Stimulated activated CD8-positive, alpha-beta memory T cell treated with anti-CD3 and anti-CD28 coated beads, Interleukin-2, amount 100 ng/mL, for 48 hours (primary cell): ENCODE results near the gene TTC28.

Source experiments
- DNase-seq, 2 donors: peaks; one replicate each; pipeline ENCODE4 v3.0.0-alpha.2; 2020; ENCODE audit warnings: low read depth in 2 of 2

TTC28 gene

DNA sequence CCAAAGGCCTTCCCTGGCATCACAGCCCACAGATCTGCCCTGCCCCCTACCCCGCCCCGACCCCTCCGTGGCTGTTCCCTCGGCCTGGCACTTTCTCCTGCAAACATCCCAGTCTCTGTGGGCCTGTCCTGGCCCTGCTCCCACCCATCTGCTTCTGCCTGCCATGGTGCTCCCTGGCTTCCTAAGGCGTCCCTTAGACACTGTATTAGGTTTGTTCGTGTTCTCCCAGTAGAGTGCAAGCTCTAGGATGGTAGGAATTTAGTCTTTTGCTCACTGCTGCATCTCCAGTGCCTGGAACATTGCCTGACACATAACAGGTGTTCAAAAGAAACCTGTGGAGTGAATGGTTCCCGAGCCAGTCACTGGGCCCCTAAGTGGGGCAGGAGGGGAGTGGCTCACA lies 690.9 kb downstream of the TTC28 start:
- DNase-seq = no peak

DNA sequence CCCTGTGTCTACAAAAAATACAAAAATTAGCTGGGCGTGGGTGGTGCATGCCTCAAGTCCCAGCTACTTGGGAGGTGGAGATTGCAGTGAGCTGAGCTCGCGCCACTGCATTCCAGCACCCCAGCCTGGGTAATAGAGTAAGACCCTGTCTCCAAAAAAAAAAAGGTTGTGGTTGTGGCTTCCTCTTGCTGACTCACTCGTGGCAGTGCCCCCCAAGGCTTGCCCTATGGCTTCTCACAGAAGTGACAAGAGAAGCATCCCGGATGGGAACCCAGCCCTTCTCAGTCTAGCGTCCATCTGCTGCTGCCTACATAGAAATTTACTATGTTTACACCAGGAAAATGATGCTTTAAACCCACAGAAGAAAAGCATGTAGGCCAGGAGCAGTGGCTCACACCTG lies 692.1 kb downstream of the TTC28 start:
- DNase-seq = no peak

DNA sequence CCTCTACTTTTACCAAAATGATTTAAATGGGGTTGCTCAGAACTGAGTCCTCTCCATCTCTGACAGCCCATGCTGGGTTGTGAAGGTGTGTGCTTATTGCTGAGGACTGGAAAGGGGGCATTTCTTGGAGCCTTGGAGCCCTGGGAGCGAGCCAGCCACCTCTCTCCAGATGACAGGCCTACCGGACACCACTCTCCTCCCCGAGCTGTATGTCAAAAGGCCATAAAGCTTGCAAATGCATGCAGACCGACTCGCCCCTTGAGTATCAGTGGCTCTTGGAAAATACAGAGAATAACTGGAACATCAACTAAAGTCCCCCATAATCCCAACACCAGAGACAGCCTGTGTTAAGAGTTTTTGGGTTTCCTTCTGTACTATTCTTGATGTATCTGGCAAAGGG lies 692.7 kb downstream of the TTC28 start:
- DNase-seq = no peak

DNA sequence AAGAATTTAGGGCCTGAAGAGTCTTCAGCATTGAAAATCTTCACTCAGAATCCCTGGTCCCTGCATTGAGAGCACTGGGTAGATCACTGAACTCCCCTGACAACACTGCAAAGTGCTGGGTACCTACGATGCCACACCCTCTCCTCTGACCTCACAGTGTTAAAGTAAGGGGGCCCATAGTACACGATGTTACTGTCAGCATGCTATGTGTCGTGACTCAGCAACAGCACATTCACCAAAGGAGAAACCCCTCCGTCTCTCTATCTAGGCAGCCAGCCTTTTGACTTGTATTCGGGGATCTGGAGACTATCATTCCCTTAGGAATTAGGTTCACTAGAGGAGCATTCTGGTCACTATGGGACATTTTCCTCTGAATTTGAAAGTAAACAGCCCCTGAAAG lies 693.2 kb downstream of the TTC28 start:
- DNase-seq = no peak

DNA sequence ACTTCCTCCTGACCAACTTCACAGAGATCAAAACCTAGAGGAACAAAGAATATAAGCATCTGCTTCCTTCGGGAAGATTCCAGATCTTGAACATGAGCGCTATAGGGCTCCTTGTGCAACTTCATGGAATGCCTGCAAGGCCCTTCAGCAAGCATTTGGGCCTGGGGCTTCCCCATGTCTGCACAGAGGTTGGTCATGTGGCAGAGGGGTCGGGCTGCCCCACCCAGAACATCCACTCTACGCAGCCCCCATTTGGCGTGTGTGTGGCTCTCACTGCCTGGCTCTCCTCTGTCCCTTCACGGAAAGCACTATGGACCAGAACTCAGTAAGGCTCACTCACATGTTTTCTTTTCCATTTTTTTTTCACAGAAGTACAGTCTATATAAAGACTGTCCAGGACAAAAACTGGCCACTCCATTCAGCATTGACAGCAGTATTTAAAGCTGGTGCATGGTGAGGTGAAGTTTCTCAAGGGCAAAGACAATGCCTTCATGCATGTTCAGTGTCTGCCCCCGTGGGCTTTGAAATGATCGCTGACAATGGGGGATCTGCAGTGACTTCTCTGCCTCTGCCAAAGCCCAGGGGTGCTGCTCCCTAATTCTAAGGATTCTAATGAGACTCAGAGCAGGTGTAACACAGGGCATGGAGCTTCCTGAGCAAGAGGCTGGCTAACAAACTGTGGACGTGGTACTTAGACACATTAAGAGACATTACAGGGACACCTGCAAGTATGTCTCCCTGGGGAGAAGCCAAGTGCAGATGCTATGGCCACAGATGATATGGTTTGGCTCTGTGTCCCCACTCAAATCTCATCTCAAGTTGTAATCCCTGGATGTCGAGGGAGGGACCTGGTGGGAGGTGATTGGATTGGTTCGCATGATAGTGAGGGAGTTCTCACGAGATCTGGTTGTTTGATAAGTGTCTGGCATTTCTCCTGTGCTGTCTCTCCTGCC lies 694.0 kb downstream of the TTC28 start:
- DNase-seq = no peak

DNA sequence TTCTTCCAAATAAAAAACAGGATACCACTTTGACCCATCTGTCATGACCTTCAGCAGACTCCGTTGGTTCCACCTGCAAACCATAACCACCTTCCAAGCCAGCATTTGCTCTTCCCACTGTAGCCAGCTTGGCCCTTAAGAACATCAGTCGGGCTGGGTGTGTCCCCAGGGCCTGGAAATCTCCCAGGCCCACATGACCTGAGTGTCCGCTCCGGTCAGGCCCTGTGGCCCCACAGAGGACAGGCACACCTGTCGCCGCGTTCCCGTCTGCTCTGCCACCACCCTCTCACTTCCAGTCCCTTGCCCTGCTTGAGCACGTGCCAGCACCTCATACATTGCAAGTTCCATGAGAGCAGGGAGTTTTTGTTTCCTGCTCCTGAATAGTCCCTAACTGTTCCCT lies 694.9 kb downstream of the TTC28 start:
- DNase-seq = no peak

DNA sequence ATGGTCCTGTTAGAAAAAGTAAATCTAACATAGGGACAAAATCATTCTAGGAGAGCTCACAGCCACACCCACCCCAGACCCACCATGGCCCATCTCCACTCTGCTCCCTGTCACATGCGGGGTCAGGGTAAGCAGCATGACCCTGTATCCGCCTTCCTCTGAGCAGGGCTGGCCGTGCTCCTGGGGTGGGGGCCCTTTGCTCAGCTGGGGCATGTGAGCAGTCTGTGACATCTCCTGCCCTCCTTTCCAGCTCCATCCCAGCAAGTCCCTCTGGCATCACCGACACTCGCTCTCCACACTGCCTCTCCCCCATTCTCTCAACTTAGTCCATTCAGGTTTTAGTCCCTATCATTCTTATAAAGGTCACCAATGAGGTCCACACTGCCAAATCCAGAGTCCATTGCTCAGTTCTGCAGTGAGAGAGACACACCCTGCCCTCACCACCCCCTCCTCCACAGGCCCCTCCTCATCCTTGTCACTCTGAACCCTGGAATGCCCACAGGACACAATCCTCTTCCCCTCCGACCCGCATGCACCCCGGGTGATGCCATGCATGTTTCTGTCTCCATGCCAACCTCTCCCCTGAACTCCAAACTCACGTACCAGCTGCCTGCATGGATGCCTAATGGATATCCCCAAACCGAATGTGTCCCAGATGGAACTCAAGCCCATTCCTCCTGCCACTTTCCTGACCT lies 695.5 kb downstream of the TTC28 start:
- no peak for DNase-seq

DNA sequence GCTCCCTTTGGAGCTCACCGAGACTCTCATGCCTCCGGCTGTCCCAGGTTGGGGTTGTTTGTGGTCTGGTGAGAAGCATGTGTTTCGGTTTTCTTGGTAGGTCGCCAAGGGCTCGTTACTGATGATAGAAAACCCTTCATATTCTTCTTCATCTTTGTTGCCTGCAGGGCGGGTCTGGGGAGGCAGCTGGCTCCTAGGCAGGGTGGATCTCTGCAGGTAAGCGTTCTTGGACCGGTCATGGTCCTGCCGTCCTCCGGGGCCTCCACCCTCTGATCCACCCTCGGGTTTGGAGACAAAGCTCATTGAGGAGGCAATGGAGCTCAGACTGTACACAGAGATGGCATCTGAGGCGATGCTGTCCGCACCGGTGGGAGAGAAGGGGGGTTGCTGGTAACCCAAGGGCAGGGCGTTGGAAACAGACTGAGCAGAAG lies 696.3 kb downstream of the TTC28 start:
- no peak for DNase-seq

DNA sequence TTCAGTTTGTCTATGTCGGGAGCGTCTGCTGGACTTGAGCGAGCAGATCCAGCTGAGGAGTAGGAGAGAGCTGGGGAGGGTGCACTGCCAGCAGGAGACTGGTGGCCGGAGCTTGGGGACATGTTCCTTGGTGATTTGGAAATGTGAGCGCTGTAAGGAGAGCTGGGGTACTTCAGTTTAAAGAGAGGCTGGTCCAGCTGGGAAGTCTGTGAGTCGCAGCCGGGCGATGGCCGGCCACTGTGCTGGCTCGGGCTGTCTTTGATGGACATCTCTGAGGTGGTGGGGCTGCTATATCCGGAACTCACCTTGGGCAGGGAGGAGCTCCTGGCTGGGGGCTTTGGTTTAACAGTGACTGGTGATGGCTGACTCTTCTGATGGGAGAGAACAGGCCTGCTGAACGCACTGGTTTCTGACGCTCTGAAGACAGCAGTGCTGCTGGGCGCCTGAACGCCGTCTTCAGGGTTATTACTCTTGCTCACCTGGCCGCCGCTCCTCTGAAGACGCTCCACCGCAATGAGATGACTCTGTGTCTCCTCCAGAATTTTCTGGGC lies 696.9 kb downstream of the TTC28 start:
- DNase-seq = no peak

DNA sequence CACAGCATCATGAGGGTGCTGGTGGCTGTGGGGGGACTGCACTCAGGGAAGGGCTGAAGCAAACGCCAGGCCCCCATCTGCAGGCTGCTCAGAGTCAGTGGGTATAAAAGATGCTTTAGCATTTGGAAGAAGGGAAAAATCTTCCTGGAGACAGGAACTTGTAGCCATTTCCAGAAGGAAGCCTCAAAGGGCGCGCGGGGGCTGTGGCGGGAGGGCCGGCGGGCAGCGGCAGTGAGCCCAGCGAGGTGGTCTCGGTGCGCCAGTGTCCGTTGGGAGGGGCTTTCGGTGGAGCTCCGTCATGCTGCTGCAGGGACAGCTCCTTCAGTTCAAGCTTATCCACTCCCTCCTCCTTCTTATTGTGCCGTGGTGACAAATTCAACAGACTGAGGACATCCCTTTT lies 697.5 kb downstream of the TTC28 start:
- DNase-seq = no peak

DNA sequence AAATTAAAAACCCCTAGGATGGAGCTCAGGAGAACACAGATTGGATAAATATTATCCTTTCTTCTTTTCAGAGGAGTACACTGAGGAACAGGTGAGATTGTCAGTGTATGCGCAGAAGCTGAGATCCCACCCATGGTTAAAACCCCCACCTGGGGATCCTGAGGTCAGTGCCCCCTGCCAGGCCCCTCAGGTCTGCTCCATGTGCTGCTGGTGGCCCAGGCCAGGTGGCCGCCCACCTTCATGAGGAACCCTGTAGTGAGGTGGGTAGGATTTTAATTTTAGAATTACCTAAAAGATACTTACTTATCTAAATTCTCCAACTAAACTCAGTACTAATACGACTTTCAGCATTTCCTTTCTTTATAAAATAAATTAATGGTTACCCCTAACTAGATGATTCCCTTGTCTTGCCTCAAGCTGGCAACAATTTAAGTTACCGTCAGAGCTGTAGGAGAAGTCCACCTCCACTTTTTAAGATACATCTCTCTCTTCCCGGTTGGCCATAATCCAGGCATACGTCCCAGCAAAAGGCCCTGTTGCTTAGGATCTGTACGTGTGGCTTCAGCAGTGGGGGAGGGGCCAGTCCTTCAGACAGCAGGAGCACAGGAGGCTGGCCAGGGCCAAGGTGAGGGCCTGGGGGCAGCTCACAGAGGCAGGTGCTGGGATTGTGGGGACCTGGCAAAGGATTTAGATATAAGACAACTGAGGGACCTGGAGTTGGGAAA lies 699.1 kb downstream of the TTC28 start:
- no peak for DNase-seq

DNA sequence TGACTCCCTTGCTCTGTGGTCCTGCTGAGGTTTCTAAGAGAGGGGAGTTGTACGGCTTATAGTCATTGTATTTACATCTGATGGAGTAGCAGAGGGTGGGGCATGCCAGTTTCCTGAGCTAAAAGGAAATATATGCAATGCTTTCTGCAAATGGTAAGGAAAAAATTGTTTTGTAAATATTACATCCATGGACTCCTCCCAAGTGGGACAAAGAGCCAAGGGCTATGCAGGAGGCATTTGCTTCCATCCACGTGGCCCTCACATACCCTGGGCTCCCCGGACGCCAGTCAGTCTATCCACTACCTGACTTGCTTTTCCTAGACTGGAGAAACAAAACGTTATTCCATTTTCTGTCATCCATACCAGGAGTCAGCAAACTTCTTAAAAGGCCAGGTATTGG lies 700.8 kb downstream of the TTC28 start:
- no peak for DNase-seq

DNA sequence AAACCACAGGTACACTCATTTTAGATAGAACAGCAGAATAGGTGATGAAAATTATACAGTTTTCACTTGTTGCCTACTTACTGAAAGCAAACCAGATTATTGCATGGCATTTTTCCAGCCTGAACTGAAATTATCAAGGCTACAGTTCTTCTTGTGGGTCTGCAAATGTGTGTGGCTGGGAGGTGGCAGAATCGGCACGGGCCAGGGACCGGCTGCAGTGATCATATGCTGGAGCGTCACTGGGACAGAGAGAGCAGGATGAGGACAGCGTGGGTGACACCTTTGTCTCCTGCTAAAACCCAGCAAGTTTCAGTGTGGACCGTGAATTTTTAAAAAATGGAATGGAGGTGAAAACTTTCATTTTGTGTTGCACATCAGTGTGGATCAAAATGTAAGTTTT lies 701.3 kb downstream of the TTC28 start:
- no peak for DNase-seq

DNA sequence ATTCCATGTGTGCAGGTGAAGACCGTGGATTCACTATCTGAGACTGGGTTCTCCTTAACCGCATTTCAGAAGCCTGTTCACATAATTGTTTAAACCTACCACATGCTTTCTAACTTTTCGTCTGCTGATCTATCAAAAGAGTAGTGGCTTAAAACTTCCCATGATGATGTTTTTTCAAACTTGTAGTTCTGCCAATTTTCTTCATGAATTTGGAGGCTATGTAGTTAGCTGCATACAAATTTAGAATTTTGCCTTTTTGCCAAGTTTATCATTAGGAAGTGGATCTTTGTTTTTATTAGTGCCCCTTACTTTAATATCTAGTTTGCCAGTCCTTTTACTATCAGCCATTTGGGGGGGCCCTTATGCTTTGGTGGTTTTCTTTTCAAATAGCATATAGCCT lies 703.1 kb downstream of the TTC28 start:
- no peak for DNase-seq

DNA sequence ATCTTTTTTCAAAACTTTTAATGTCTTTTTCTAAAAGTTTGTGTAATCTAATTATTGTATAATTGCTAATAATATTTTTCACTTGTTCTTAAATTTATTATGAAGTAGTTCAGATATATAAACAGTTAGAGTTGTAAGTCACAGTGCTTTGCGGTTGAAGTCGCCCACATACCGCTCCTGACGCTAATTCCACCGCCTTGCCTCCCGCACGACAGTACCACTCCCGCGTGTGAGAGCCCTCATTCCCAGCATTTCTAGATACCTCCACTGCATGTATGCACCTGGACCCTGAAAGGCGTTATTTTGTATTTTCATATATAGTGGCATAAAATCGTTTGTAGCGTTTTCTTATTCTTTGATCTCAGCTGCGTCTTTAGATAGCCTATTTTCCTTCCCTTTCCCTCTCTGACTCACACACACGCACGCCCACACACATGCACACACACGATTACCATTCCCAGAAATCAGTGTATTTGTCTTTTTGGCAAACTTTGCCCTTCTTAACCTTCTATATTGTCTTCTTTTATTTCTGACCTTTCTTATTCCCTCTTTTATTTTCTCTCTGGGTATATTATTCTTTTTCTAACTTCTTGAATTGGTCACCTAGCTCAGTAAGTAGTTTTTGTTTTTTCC lies 704.1 kb downstream of the TTC28 start:
- no peak for DNase-seq

DNA sequence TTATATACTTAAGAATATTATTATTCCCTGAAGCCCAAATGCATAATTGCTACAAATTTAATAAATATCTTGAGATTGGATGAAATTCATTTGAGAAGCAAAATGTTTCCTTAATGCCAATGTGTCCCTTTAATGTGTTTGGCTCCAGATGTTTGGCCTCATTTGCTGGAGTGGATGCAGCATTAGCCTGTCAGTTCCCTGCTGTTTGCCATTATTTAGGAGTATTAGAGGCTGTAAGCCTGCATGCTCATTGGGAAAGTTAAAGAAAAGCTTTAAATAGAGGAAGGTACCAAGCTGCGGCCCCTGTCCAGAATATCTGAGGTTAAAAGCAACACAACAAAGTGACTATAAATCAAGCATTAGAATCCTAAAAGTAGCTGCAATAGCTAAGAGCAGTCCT lies 705.8 kb downstream of the TTC28 start:
- no peak for DNase-seq

DNA sequence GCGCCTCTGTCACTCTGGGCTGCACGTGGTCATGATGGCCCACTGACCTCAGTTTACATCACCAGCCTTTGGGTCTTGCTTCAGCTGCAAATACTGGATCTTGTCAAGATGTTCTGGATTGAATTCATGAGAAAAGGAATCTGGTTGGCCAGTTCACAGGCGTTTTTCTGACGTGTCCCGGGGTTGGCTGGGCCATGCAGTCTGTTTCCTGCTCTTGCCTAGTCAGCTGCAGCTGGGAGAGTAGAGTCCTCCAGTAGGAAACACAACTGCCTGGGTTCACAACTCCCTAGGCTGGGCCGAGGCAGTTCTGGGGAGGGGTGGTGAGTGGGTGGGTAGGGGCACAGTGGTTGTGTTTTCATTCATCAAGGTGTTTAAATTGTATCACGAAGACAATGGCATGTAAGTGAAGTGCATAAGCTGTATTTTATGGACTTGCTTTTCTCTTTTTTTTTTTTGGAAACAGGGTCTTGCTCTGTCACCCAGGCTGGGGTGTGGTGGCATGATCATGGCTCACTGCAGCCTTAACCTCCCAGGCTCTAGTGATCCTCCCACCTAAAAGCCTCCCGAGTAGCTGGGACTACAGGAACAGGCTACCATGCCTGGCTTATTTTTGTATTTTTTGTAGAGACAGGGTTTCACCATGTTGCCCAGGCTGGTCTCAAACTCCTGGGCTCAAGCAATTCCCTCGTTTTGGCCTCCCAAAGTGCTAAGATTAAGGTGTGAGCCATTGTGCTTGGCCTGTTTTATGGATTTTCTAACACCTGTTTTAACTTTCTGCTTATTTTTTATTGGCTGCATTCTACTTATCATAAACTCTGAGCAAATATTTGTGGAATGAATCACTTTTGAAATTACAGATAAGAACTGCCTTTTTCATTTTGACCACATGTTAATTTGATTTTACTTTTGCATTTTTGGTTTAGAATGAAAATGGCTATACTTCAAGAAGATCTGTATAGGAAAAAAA lies 706.6 kb downstream of the TTC28 start:
- DNase-seq = no peak

DNA sequence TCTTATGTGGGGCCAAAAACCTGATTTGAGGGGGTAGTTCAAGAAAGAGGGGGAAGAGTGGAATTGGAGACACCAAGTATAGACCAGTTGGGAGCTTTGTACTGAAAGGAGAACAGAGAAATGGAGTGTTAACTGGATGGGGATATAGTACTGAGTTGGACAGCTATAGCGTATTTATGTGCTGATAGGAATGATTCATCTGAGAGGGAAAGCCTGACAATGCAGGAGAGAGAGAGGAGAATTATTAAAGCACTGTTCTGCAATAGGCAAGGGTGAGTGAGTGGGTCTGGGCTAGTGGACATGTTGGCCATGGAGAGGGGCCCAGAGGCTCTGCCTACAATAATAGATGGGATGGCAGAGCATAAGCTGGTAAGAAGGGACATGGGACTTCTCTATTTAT lies 707.7 kb downstream of the TTC28 start:
- DNase-seq = no peak

DNA sequence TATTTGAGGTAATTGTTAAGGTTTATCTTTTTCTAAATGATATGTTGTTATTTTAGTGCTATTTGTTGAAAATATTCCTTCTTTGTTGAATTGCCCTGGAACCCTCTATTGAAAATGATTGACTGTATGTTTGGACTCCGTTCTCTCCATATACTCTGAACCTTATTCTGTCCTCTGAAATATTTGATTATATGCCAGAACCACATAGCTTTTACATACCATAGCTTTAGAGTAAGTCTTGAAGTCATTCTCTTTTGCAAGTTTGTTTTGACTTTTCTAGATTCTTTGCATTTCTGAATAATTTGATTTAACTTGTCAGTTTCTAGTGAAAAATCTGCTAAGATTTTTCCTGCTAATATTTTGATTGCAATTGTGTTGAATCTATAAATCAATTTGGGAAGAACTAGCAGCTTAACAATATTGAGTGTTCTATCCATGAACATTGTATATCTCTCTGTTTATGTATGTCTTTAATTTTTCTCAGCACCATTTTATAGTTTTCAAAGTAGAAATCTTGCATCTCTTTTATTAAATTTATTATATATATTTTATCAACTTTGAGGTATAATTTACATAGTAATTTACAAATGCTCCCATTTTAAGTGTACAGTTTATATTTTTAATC lies 708.9 kb downstream of the TTC28 start:
- no peak for DNase-seq
